Lung (tissue), 12 donors: ENCODE measurements around the gene POLR2E. TPM values are rescaled to one million over a fixed set of nuclear protein-coding genes. Genes with fewer than 3 reads are reported as not detected.

ENCODE experiments used
- ATAC-seq: fragments of 200-7000 bp; cut with Tn5 transposase; one replicate; pipeline ENCODE4 v1.9.1; 2020; ENCODE audit warnings: moderate number of reproducible peaks; ENCODE audit not compliant: insufficient read depth, low FRiP score
- DNase-seq, 3 donors: peaks; one replicate each; pipeline ENCODE4 v3.0.0-alpha.2; 2013 to 2017
- H3K27ac ChIP-seq, 2 donors: one replicate each; pipeline ENCODE4 v1.5.1; 2013; ENCODE audit warnings: mild to moderate bottlenecking in 2 of 2, moderate library complexity in 2 of 2, control low read depth in 1 of 2, inconsistent platforms in 1 of 2, low read depth in 1 of 2, low read length in 1 of 2
- H3K27me3 ChIP-seq, 3 donors: one replicate each; pipeline ENCODE4 v1.5.1; 2013; ENCODE audit warnings: low read length in 2 of 3; ENCODE audit not compliant: control insufficient read depth in 3 of 3, insufficient read depth in 3 of 3
- H3K36me3 ChIP-seq, 4 donors: one replicate each; pipeline ENCODE4 v1.5.1; 2013; ENCODE audit warnings: low read length in 4 of 4, mild to moderate bottlenecking in 1 of 4, moderate library complexity in 1 of 4; ENCODE audit not compliant: control insufficient read depth in 4 of 4, insufficient read depth in 4 of 4
- H3K4me1 ChIP-seq, 5 donors: one replicate each; pipeline ENCODE4 v1.5.1; 2013; ENCODE audit warnings: low read length in 5 of 5, mild to moderate bottlenecking in 2 of 5, moderate library complexity in 1 of 5; ENCODE audit not compliant: control insufficient read depth in 5 of 5, insufficient read depth in 5 of 5
- H3K4me3 ChIP-seq: one replicate; pipeline ENCODE4 v1.5.1; 2013; ENCODE audit warnings: mild to moderate bottlenecking, control low read depth, moderate library complexity
- H3K9ac ChIP-seq, 2 donors: one replicate each; pipeline ENCODE4 v1.5.1; 2013; ENCODE audit warnings: low read length in 2 of 2, control low read depth in 1 of 2; ENCODE audit not compliant: insufficient read depth in 1 of 2
- H3K9me3 ChIP-seq, 4 donors: one replicate each; pipeline ENCODE4 v1.5.1; 2013; ENCODE audit warnings: low read length in 3 of 4, mild to moderate bottlenecking in 1 of 4, moderate library complexity in 1 of 4; ENCODE audit not compliant: control insufficient read depth in 4 of 4, insufficient read depth in 3 of 4
- WGBS, 2 donors: extraction: QIAGEN DNeasy Blood & Tissue Kit; methylation state at CpG; one replicate each; pipeline ENCODE4 v1.1.7; 2013; 5-methylcytosine and 5-hydroxymethylcytosine counted together
- polyA plus RNA-seq, 2 donors: library from polyadenylated mRNA; stranded (reverse); fragments of 200-250 nt; gene quantifications; one replicate each; pipeline ENCODE4 v1.2.1, GENCODE V29; 2013
- total RNA-seq, 2 donors: library from RNA; depleted of rRNA in 1 of 2; stranded (reverse); fragments of >200 nt in 1 of 2; gene quantifications; one replicate each; pipeline ENCODE4 v1.2.1, GENCODE V29; 2014 to 2021
- TF ChIP-seq, protein P1 (sequence below): IDR thresholded peaks from 2 replicates; pipeline ENCODE4 v1.5.1; 2012; ENCODE audit warnings: mild to moderate bottlenecking; ENCODE audit errors: control extremely low read depth, extremely low read depth
- donor health status: control.
- donor health status: control.
- donor health status: Bipolar disorder and iron deficiency.
- donor health status: healthy.
- donor health status: DM: yes; HTN: yes; CAD: no.

POLR2E gene
- total and polyA plus RNA-seq, 4 donors, result 78.4 to 196 (median 154) TPM

DNA sequence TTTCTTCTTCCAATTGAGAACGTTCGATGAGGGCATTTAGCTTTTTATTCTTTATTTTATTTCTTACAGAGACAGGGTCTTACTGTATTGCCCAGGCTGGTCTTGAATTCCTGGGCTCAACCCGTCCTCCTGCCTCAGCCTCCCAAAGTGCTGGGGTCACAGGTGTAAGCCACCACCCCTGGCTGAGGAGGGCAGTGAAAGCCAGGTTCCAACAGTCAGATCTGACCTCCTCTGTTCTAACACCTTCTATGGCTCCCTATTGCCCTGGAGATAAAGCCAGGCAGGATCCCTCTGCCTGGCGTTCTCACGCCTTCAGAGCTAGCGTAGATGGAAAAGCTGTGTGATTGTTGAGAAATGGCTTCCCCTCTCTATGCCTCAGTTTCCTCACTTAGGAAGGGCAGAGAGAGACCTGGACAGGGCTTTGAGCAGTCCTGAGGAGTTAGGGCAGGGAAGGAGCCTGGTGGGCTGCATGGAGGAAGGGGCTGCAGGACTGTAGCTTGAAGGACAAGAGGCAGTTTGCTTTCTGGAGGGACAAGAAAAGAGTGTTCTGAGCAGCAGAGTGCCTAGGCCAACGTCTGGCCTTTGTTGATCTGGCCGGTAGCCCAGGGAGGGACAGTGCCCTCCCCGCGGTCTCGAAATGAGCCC lies 22.7 kb downstream of the POLR2E start:
- peaks cover 0 to 23% (median 0%) of the 10 kb centered on the region in 5 donors for H3K4me1 ChIP-seq
- no peak for ATAC-seq
- no peaks in the 10 kb centered on the region for H3K9me3 ChIP-seq
- no peak overlapping the region for H3K4me3 ChIP-seq
- no peak for DNase-seq
- H3K36me3 ChIP-seq, result peaks cover 0 to 24% (median 0%) of the 10 kb centered on the region in 4 donors
- H3K27me3 ChIP-seq, result peaks cover 0 to 36% (median 33%) of the 10 kb centered on the region in 3 donors
- no peak overlapping the region for H3K27ac ChIP-seq
- 86 to 96% methylated on average over 11 of the region's 11 CpGs for WGBS, 2 donors
- TF ChIP-seq, protein P1, sequence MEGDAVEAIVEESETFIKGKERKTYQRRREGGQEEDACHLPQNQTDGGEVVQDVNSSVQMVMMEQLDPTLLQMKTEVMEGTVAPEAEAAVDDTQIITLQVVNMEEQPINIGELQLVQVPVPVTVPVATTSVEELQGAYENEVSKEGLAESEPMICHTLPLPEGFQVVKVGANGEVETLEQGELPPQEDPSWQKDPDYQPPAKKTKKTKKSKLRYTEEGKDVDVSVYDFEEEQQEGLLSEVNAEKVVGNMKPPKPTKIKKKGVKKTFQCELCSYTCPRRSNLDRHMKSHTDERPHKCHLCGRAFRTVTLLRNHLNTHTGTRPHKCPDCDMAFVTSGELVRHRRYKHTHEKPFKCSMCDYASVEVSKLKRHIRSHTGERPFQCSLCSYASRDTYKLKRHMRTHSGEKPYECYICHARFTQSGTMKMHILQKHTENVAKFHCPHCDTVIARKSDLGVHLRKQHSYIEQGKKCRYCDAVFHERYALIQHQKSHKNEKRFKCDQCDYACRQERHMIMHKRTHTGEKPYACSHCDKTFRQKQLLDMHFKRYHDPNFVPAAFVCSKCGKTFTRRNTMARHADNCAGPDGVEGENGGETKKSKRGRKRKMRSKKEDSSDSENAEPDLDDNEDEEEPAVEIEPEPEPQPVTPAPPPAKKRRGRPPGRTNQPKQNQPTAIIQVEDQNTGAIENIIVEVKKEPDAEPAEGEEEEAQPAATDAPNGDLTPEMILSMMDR, result no peak
- no peak overlapping the region for H3K9ac ChIP-seq

DNA sequence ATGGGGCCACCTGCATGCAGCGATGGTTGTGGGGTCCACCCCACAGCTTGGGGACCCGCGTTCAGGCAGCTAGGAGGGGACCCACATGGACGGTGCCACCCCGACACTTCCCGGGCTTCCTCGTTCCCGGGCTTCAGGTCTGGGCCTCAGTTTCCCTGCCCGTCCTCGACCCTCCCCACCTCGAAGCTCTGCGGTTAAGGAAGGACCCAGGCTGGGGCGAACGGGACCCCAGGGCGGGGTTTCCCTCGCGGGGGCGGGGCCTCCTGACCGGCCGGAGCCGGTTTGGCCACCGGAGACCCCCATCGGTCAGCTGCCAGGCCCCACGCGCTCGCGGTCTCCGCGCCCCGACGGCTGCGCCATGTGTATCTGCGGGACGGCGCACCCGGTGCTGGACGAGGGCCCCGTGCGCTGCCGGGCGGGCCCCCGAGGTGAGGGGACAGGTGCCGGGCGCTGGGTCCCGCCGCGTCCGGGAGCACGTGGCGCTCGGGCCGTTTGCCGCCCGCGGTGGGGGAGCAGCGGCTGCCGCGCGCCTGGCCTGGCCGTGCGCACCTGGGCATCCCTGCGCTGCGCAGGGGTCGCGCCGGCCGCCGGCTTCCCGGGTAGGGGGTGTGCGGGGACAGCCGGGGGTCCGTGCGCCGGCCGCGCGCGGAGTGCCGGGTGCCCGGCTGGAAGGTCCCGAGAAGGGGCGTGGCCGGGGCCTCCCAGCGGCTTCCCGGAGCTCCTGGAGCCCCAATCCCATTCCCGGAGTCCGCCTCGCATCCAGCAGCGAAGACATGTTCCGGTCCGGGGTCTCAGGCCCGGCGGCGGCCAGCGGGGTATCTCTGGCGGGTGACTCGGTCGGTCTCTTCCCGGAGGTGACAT lies 24.0 kb downstream of the POLR2E start:
- DNase-seq, result no peak

DNA sequence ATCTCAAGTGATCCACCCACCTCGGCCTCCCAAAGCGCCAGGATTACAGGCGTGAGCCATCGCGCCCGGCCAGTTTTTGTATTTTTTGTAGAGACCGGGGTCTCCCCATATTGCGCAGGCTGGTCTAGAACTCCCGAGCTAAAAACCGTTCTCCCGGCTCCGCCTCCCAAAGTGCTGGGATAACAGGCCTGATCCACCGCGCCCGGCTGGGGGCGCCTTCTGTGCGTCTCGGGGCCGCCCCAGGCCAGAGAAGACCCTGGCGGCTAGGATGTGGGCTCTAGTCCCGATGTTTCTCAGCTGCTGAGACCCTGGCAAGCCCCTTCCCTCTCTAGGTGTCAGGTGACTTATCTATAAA lies 24.6 kb downstream of the POLR2E start:
- WGBS, 2 donors, result 63 to 80% methylated on average over 21 of the region's 21 CpGs
- TF ChIP-seq, protein P1, result no peak
- DNase-seq (no peak), ATAC-seq (no peak)
- Histone ChIP-seq H3K27me3 (peaks cover 0 to 46% (median 41%) of the 10 kb centered on the region in 3 donors), H3K4me1 (peaks cover 0 to 33% (median 0%) of the 10 kb centered on the region in 5 donors), H3K9ac (no peak overlapping the region), H3K9me3 (no peaks in the 10 kb centered on the region), H3K36me3 (peaks cover 0 to 24% (median 0%) of the 10 kb centered on the region in 4 donors), H3K27ac (no peak overlapping the region), H3K4me3 (no peak overlapping the region)

More for the DNA sequence above, 24.0 kb downstream of the POLR2E start:
- H3K27me3 ChIP-seq, result peaks cover 0 to 44% (median 39%) of the 10 kb centered on the region in 3 donors
- H3K36me3 ChIP-seq, result peaks cover 0 to 24% (median 0%) of the 10 kb centered on the region in 4 donors
- no peak overlapping the region for H3K9ac ChIP-seq
- H3K9me3 ChIP-seq, result no peaks in the 10 kb centered on the region
- no peak overlapping the region for H3K27ac ChIP-seq
- TF ChIP-seq, protein P1, result no peak
- peaks cover 0 to 30% (median 0%) of the 10 kb centered on the region in 5 donors for H3K4me1 ChIP-seq
- WGBS, 2 donors, result 47 to 67% methylated on average over 88 to 99 of the region's 99 CpGs
- H3K4me3 ChIP-seq, result no peak overlapping the region
- ATAC-seq, result no peak
